H9 (cell line): ENCODE measurements around the gene LSM7. TPM values are rescaled to one million over a fixed set of nuclear protein-coding genes. Genes with fewer than 3 reads are reported as not detected.

ENCODE experiments used
- DNase-seq: peaks from one replicate; pipeline ENCODE4 v3.0.0-alpha.2; 2017
- H2AFZ ChIP-seq: one replicate; pipeline ENCODE4 v1.6.1; 2013; ENCODE audit warnings: mild to moderate bottlenecking, low read length, control low read depth, moderate library complexity
- H2AK5ac ChIP-seq: 2 replicates; pipeline ENCODE4 v1.6.1; 2013; ENCODE audit warnings: low read length, control low read depth, mixed read lengths; ENCODE audit not compliant: insufficient read length
- H2BK120ac ChIP-seq: one replicate; pipeline ENCODE4 v1.6.1; 2013; ENCODE audit warnings: low read depth, mild to moderate bottlenecking, low read length, control low read depth, inconsistent platforms; ENCODE audit not compliant: poor library complexity, severe bottlenecking
- H2BK12ac ChIP-seq: 2 replicates; pipeline ENCODE4 v1.6.1; 2013; ENCODE audit warnings: low read length, control low read depth, mixed read lengths, low read depth; ENCODE audit not compliant: insufficient read length
- H2BK15ac ChIP-seq: 2 replicates; pipeline ENCODE4 v1.6.1; 2013; ENCODE audit warnings: low read depth, low read length, control low read depth
- H2BK20ac ChIP-seq: one replicate; pipeline ENCODE4 v1.6.1; 2013; ENCODE audit warnings: low read depth, mild to moderate bottlenecking, low read length, control low read depth, inconsistent platforms; ENCODE audit not compliant: poor library complexity, severe bottlenecking
- H2BK5ac ChIP-seq: 2 replicates; pipeline ENCODE4 v1.6.1; 2013; ENCODE audit warnings: low read length, control low read depth, mixed read lengths; ENCODE audit not compliant: insufficient read length
- H3K14ac ChIP-seq: 2 replicates; pipeline ENCODE4 v1.6.1; 2013; ENCODE audit warnings: low read length, control low read depth; ENCODE audit not compliant: insufficient read depth
- H3K18ac ChIP-seq: 2 replicates; pipeline ENCODE4 v1.6.1; 2013; ENCODE audit warnings: low read depth, mild to moderate bottlenecking, mixed read lengths, low read length, control low read depth; ENCODE audit not compliant: insufficient read length
- H3K23ac ChIP-seq: 2 replicates; pipeline ENCODE4 v1.6.1; 2013; ENCODE audit warnings: low read length, control low read depth, mixed read lengths, low read depth; ENCODE audit not compliant: insufficient read length
- H3K23me2 ChIP-seq: 2 replicates; pipeline ENCODE4 v1.6.1; 2013; ENCODE audit warnings: low read depth, mild to moderate bottlenecking, mixed read lengths, low read length, control low read depth; ENCODE audit not compliant: insufficient read length, poor library complexity, severe bottlenecking
- H3K27ac ChIP-seq: 2 replicates; pipeline ENCODE4 v1.5.1; 2013; ENCODE audit warnings: low read length, control low read depth, mixed read lengths, low read depth; ENCODE audit not compliant: insufficient read length
- H3K27me3 ChIP-seq: 2 replicates; pipeline ENCODE4 v1.6.1; 2013; ENCODE audit warnings: low read length, control low read depth, inconsistent platforms; ENCODE audit not compliant: insufficient read depth
- H3K4ac ChIP-seq: 2 replicates; pipeline ENCODE4 v1.6.1; 2013; ENCODE audit warnings: low read depth, mild to moderate bottlenecking, control low read depth, inconsistent platforms, low read length, moderate library complexity
- H3K4me1 ChIP-seq: 2 replicates; pipeline ENCODE4 v1.6.1; 2013; ENCODE audit warnings: low read length, control low read depth, inconsistent platforms; ENCODE audit not compliant: insufficient read depth
- H3K4me2 ChIP-seq: 2 replicates; pipeline ENCODE4 v1.6.1; 2013; ENCODE audit warnings: low read length, control low read depth, mixed read lengths; ENCODE audit not compliant: insufficient read length, insufficient read depth
- H3K56ac ChIP-seq: 2 replicates; pipeline ENCODE4 v1.6.1; 2013; ENCODE audit warnings: low read depth, mild to moderate bottlenecking, mixed read lengths, low read length, control low read depth; ENCODE audit not compliant: insufficient read length
- H3K79me1 ChIP-seq: 2 replicates; pipeline ENCODE4 v1.6.1; 2013; ENCODE audit warnings: low read depth, mild to moderate bottlenecking, moderate library complexity, low read length, control low read depth, inconsistent platforms; ENCODE audit not compliant: insufficient read depth, poor library complexity, severe bottlenecking
- H3K79me2 ChIP-seq: 2 replicates; pipeline ENCODE4 v1.6.1; 2013; ENCODE audit warnings: low read length, control low read depth, inconsistent platforms; ENCODE audit not compliant: insufficient read depth
- H3K9ac ChIP-seq: 2 replicates; pipeline ENCODE4 v1.6.1; 2013; ENCODE audit warnings: low read length, control low read depth, mixed read lengths; ENCODE audit not compliant: insufficient read length; ENCODE audit errors: extremely low read depth
- H3K9me3 ChIP-seq: one replicate; pipeline ENCODE4 v1.6.1; 2013; ENCODE audit warnings: low read depth, low read length, inconsistent platforms; ENCODE audit not compliant: control insufficient read depth
- H3T11ph ChIP-seq: one replicate; pipeline ENCODE4 v1.6.1; 2013; ENCODE audit warnings: mild to moderate bottlenecking, low read length, control low read depth, inconsistent platforms
- H4K20me1 ChIP-seq: one replicate; pipeline ENCODE4 v1.6.1; 2013; ENCODE audit not compliant: control insufficient read depth, insufficient read length, insufficient read depth
- H4K5ac ChIP-seq: 2 replicates; pipeline ENCODE4 v1.6.1; 2013; ENCODE audit warnings: low read depth, mild to moderate bottlenecking, mixed read lengths, low read length, control low read depth; ENCODE audit not compliant: insufficient read length
- H4K8ac ChIP-seq: replicated peaks from 2 replicates; pipeline ENCODE4 v1.6.1; 2013; ENCODE audit warnings: low read length, control low read depth, mixed read lengths, low read depth; ENCODE audit not compliant: insufficient read length
- H4K91ac ChIP-seq: 2 replicates; pipeline ENCODE4 v1.6.1; 2013; ENCODE audit warnings: low read depth, mild to moderate bottlenecking, moderate library complexity, mixed read lengths, low read length, control low read depth; ENCODE audit not compliant: insufficient read length
- H3K27ac Mint-ChIP-seq, 3 experiments: 2 replicates in 2 of 3; 3 replicates in 1 of 3; pipeline ENCODE4 v1.8.0; 2020 to 2021; ENCODE audit warnings: mixed read lengths in 3 of 3, mild to moderate bottlenecking in 1 of 3, moderate library complexity in 1 of 3
- H3K27me3 Mint-ChIP-seq: 2 replicates; pipeline ENCODE4 v1.8.0; 2021; ENCODE audit warnings: low read depth, mild to moderate bottlenecking, moderate library complexity, mixed read lengths
- H3K36me3 Mint-ChIP-seq, 3 experiments: 2 replicates in 2 of 3; 3 replicates in 1 of 3; pipeline ENCODE4 v1.8.0; 2020 to 2021; ENCODE audit warnings: low read depth in 3 of 3, mixed read lengths in 3 of 3; ENCODE audit not compliant: insufficient read depth in 1 of 3
- H3K4me1 Mint-ChIP-seq, 2 experiments: 2 replicates each; pipeline ENCODE4 v1.8.0; 2020; ENCODE audit warnings: mixed read lengths in 2 of 2
- H3K4me3 Mint-ChIP-seq, 2 experiments: 2 replicates in 1 of 2; 3 replicates in 1 of 2; pipeline ENCODE4 v1.8.0; 2020 to 2021; ENCODE audit warnings: mild to moderate bottlenecking in 2 of 2, mixed read lengths in 2 of 2, moderate library complexity in 1 of 2
- H3K9me3 Mint-ChIP-seq, 2 experiments: 2 replicates in 1 of 2; 3 replicates in 1 of 2; pipeline ENCODE4 v1.8.0; 2020; ENCODE audit warnings: mild to moderate bottlenecking in 2 of 2, mixed read lengths in 2 of 2, moderate library complexity in 1 of 2
- CTCF ChIP-seq: fragments of 200-600 bp; sonication (generic); conservative IDR thresholded peaks from 3 replicates; pipeline ENCODE4 v1.8.0; 2021; ENCODE audit warnings: antibody characterized with exemption, mild to moderate bottlenecking
- WGBS: extraction: QIAGEN DNeasy Blood & Tissue Kit; methylation state at CpG from one replicate; pipeline ENCODE4 v1.1.7; 2013; ENCODE audit warnings: missing lambda C conversion rate, low lambda C conversion rate, mixed read lengths; ENCODE audit not compliant: insufficient read length; ENCODE audit errors: extremely low coverage; 5-methylcytosine and 5-hydroxymethylcytosine counted together
- total RNA-seq: library from RNA; stranded (reverse); gene quantifications from 2 replicates; pipeline ENCODE4 v1.2.1, GENCODE V29; 2021

Gene LSM7
- total RNA-seq, 1 experiment from 2014 or later: 187 TPM

GRCh38 chr19:2280633-2281264 lies 47.6 kb downstream of the LSM7 start:
- H3K56ac ChIP-seq: no peak overlapping the region
- H4K8ac ChIP-seq: no peak overlapping the region
- Mint-ChIP-seq H3K9me3 (no peaks in the 10 kb centered on the region), H3K36me3 (no peaks in the 10 kb centered on the region), H3K4me1 (peaks cover 0 to 3% of the 10 kb centered on the region in 2 experiments; a peak in 1 of 4 replicates), H3K4me3 (no peak overlapping the region), H3K27ac (no peak overlapping the region), H3K27me3 (peaks cover 32% of the 10 kb centered on the region)
- no peak overlapping the region for H2BK5ac ChIP-seq
- DNase-seq: no peak
- H3K9me3 ChIP-seq: no peaks in the 10 kb centered on the region
- H3K79me2 ChIP-seq: no peaks in the 10 kb centered on the region
- H3K27ac ChIP-seq: no peak overlapping the region
- H3K4me2 ChIP-seq: no peak overlapping the region
- H2BK20ac ChIP-seq: no peak overlapping the region
- TF ChIP-seq CTCF: no peak
- no peak overlapping the region for H2BK120ac ChIP-seq
- no peaks in the 10 kb centered on the region for H4K20me1 ChIP-seq
- H2BK12ac ChIP-seq: no peak overlapping the region
- H4K5ac ChIP-seq: no peak overlapping the region
- no peak overlapping the region for H4K91ac ChIP-seq
- H3K14ac ChIP-seq: no peak overlapping the region
- H3K4ac ChIP-seq: no peak overlapping the region
- no peak overlapping the region for H3T11ph ChIP-seq
- H2AFZ ChIP-seq: no peak overlapping the region
- no peak overlapping the region for H3K18ac ChIP-seq
- no peak overlapping the region for H2AK5ac ChIP-seq
- H3K4me1 ChIP-seq: no peaks in the 10 kb centered on the region
- H3K23me2 ChIP-seq: peaks cover 7% of the 10 kb centered on the region
- H3K23ac ChIP-seq: no peak overlapping the region
- no CpG with 5 or more reads among the region's 26 CpGs for WGBS
- H3K27me3 ChIP-seq: peaks cover 5% of the 10 kb centered on the region; the same call in 1 of the 2 replicates
- no peaks in the 10 kb centered on the region for H3K79me1 ChIP-seq
- H3K9ac ChIP-seq: no peak overlapping the region
- H2BK15ac ChIP-seq: no peak overlapping the region
